IMR-90 (cell line): Measurements from ENCODE around the gene DIAPH2. TPM values are rescaled to one million over a fixed set of nuclear protein-coding genes. Genes with fewer than 3 reads are reported as not detected.

Experiments used
- ATAC-seq: fragments of 200-7000 bp; cut with Tn5 transposase; 2 replicates; pipeline ENCODE4 v1.9.1; 2020; ENCODE audit warnings: low read depth, mild to moderate bottlenecking, moderate library complexity
- BruUV-seq: library from RNA; stranded (reverse); fragments of 400-500 nt; replicated peaks from 2 replicates; lab custom pipeline; 2021; lab: Mats Ljungman, UMichigan
- CTCF ChIA-PET: fragments of 300-600 bp; formaldehyde crosslinking; extraction: SDS; loops from one replicate; lab custom pipeline; 2021; ENCODE audit warnings: antibody characterized with exemption; lab: Yijun Ruan, JAX
- POLR2A ChIA-PET: fragments of 300-600 bp; sonication (Branson Sonifier 250); formaldehyde crosslinking; loops from one replicate; lab custom pipeline; 2022; ENCODE audit warnings: antibody characterized with exemption; ENCODE audit not compliant: unreplicated experiment; lab: Charles Lee
- DNase-seq: peaks from one replicate; pipeline ENCODE4 v3.0.0; 2013
- H2AFZ ChIP-seq: replicated peaks from 2 replicates; pipeline ENCODE3; 2013; ENCODE audit warnings: low read length, mild to moderate bottlenecking; ENCODE audit not compliant: poor library complexity
- H2AK5ac ChIP-seq: 2 replicates; pipeline ENCODE4 v1.6.1; 2013; ENCODE audit warnings: low read depth, low read length, inconsistent platforms
- H2AK9ac ChIP-seq: replicated peaks from 2 replicates; pipeline ENCODE3; 2013; ENCODE audit warnings: mild to moderate bottlenecking, low read depth, low read length, moderate library complexity; ENCODE audit not compliant: poor library complexity
- H2BK120ac ChIP-seq: 2 replicates; pipeline ENCODE4 v1.6.1; 2013; ENCODE audit warnings: low read depth, low read length, inconsistent platforms
- H2BK15ac ChIP-seq: 3 replicates; pipeline ENCODE4 v1.6.1; 2013; ENCODE audit warnings: low read depth, low read length, inconsistent platforms
- H2BK20ac ChIP-seq: 2 replicates; pipeline ENCODE4 v1.6.1; 2013; ENCODE audit warnings: low read depth, mild to moderate bottlenecking, inconsistent platforms, low read length, moderate library complexity
- H2BK5ac ChIP-seq: 2 replicates; pipeline ENCODE4 v1.6.1; 2013; ENCODE audit warnings: mild to moderate bottlenecking, low read depth, low read length, inconsistent platforms; ENCODE audit not compliant: poor library complexity, severe bottlenecking
- H3K14ac ChIP-seq: replicated peaks from 2 replicates; pipeline ENCODE4 v1.6.1; 2013; ENCODE audit warnings: low read depth, low read length, inconsistent platforms
- H3K18ac ChIP-seq: 2 replicates; pipeline ENCODE4 v1.6.1; 2013; ENCODE audit warnings: low read depth, low read length, control low read depth
- H3K23ac ChIP-seq: 2 replicates; pipeline ENCODE4 v1.6.1; 2013; ENCODE audit warnings: low read depth, low read length, inconsistent platforms
- H3K27ac ChIP-seq: 2 replicates; pipeline ENCODE4 v1.5.1; 2013; ENCODE audit warnings: mild to moderate bottlenecking, control low read depth, low read length; ENCODE audit not compliant: insufficient read depth
- H3K27me3 ChIP-seq: 2 replicates; pipeline ENCODE4 v1.6.1; 2013; ENCODE audit warnings: low read length; ENCODE audit not compliant: control insufficient read depth, insufficient read depth
- H3K36me3 ChIP-seq: 2 replicates; pipeline ENCODE4 v1.6.1; 2013; ENCODE audit warnings: low read length, mixed read lengths; ENCODE audit not compliant: control insufficient read depth, insufficient read depth
- H3K4ac ChIP-seq: 2 replicates; pipeline ENCODE4 v1.6.1; 2013; ENCODE audit warnings: low read depth, low read length, inconsistent platforms
- H3K4me1 ChIP-seq: 2 replicates; pipeline ENCODE4 v1.6.1; 2013; ENCODE audit warnings: low read length, mixed read lengths; ENCODE audit not compliant: control insufficient read depth, insufficient read depth
- H3K4me2 ChIP-seq: 2 replicates; pipeline ENCODE4 v1.6.1; 2013; ENCODE audit warnings: low read depth, mild to moderate bottlenecking, control low read depth, low read length, moderate library complexity
- H3K4me3 ChIP-seq: 2 replicates; pipeline ENCODE4 v1.5.1; 2013; ENCODE audit warnings: low read depth, mild to moderate bottlenecking, control low read depth, low read length, moderate library complexity; ENCODE audit not compliant: insufficient read depth
- H3K56ac ChIP-seq: 2 replicates; pipeline ENCODE4 v1.6.1; 2013; ENCODE audit warnings: low read length, inconsistent platforms; ENCODE audit not compliant: insufficient read depth; ENCODE audit errors: extremely low read depth
- H3K79me1 ChIP-seq, 2 experiments: 2 replicates each; pipeline ENCODE4 v1.6.1; 2013; ENCODE audit warnings: low read length in 2 of 2, inconsistent platforms in 1 of 2, low read depth in 1 of 2
- H3K9ac ChIP-seq: 2 replicates; pipeline ENCODE4 v1.6.1; 2013; ENCODE audit warnings: low read depth, low read length, control low read depth
- H3K9me1 ChIP-seq: 2 replicates; pipeline ENCODE4 v1.6.1; 2013; ENCODE audit warnings: low read length, inconsistent platforms; ENCODE audit not compliant: insufficient read depth
- H3K9me3 ChIP-seq: 2 replicates; pipeline ENCODE4 v1.6.1; 2013; ENCODE audit warnings: low read length; ENCODE audit not compliant: control insufficient read depth, insufficient read depth
- H4K20me1 ChIP-seq: 2 replicates; pipeline ENCODE4 v1.6.1; 2013; ENCODE audit warnings: low read length, inconsistent platforms; ENCODE audit not compliant: insufficient read depth
- H4K5ac ChIP-seq: 2 replicates; pipeline ENCODE4 v1.6.1; 2013; ENCODE audit warnings: mild to moderate bottlenecking, low read depth, low read length, control low read depth
- H4K8ac ChIP-seq, 2 experiments: 2 replicates each; pipeline ENCODE4 v1.6.1; 2013; ENCODE audit warnings: low read depth in 2 of 2, low read length in 2 of 2, control low read depth in 1 of 2, inconsistent platforms in 1 of 2
- H4K91ac ChIP-seq: 2 replicates; pipeline ENCODE4 v1.6.1; 2013; ENCODE audit warnings: low read depth, low read length, inconsistent platforms; ENCODE audit not compliant: insufficient read depth
- BHLHE40 ChIP-seq: fragments of 150-350 bp; IDR thresholded peaks from 2 replicates; pipeline ENCODE4 v1.6.1; 2016; ENCODE audit warnings: mild to moderate bottlenecking, low read depth, low read length
- CEBPB ChIP-seq: IDR thresholded peaks from 2 replicates; pipeline ENCODE4 v1.6.1; 2012; ENCODE audit warnings: low read depth, low read length, improper control_type of control experiment
- CHD1 ChIP-seq: IDR thresholded peaks from 2 replicates; pipeline ENCODE4 v1.6.1; 2012; ENCODE audit warnings: low read depth, low read length, improper control_type of control experiment
- CTCF ChIP-seq: conservative IDR thresholded peaks from 2 replicates; pipeline ENCODE4 v1.5.1; 2012; ENCODE audit warnings: mild to moderate bottlenecking, low read depth, low read length, improper control_type of control experiment
- ELK1 ChIP-seq: fragments of 150-350 bp; IDR thresholded peaks from 2 replicates; pipeline ENCODE4 v1.6.1; 2016; ENCODE audit warnings: low read depth, mild to moderate bottlenecking, low read length, moderate library complexity, borderline replicate concordance
- MAZ ChIP-seq: IDR thresholded peaks from 2 replicates; pipeline ENCODE4 v1.6.1; 2012; ENCODE audit warnings: low read depth, mild to moderate bottlenecking, low read length, improper control_type of control experiment, moderate library complexity, borderline replicate concordance
- MXI1 ChIP-seq: IDR thresholded peaks from 2 replicates; pipeline ENCODE4 v1.6.1; 2012; ENCODE audit warnings: low read depth, mild to moderate bottlenecking, low read length, moderate library complexity, borderline replicate concordance
- NFE2L2 ChIP-seq: fragments of 150-350 bp; IDR thresholded peaks from 2 replicates; pipeline ENCODE4 v1.6.1; 2016; ENCODE audit warnings: low read depth, mild to moderate bottlenecking, low read length
- POLR2A ChIP-seq: IDR thresholded peaks from 2 replicates; pipeline ENCODE4 v1.6.1; 2012; ENCODE audit warnings: mild to moderate bottlenecking, low read depth, low read length
- RAD21 ChIP-seq: IDR thresholded peaks from 2 replicates; pipeline ENCODE4 v1.6.1; 2012; ENCODE audit warnings: low read length, improper control_type of control experiment
- RCOR1 ChIP-seq: IDR thresholded peaks from 2 replicates; pipeline ENCODE4 v1.6.1; 2012; ENCODE audit warnings: mild to moderate bottlenecking, low read length, improper control_type of control experiment; ENCODE audit not compliant: insufficient replicate concordance
- RFX5 ChIP-seq: IDR thresholded peaks from 2 replicates; pipeline ENCODE4 v1.8.0; 2012; ENCODE audit warnings: low read depth, mild to moderate bottlenecking, low read length, moderate library complexity
- SMC3 ChIP-seq: fragments of 150-350 bp; IDR thresholded peaks from 2 replicates; pipeline ENCODE4 v1.6.1; 2016; ENCODE audit warnings: low read depth, mild to moderate bottlenecking, antibody characterized with exemption, low read length, moderate library complexity
- USF2 ChIP-seq: fragments of 150-350 bp; IDR thresholded peaks from 2 replicates; pipeline ENCODE4 v1.6.1; 2017; ENCODE audit warnings: mild to moderate bottlenecking, antibody characterized with exemption, low read length, low read depth
- WGBS, 2 experiments: methylation state at CpG; one replicate each; pipeline versions ENCODE4 v1.1.5 to v1.1.7; 2013; ENCODE audit warnings: missing lambda C conversion rate in 2 of 2; ENCODE audit not compliant: insufficient read length in 1 of 2; ENCODE audit errors: extremely low coverage in 2 of 2; 5-methylcytosine and 5-hydroxymethylcytosine counted together
- dilution Hi-C: fragments of 300-500 bp; cut with HindIII; formaldehyde crosslinking; loops from one replicate; pipeline ENCODE4 v1.14.3; 2018; ENCODE audit warnings: low sequenced_read_pairs; ENCODE audit not compliant: unreplicated experiment
- in situ Hi-C: fragments of 300-500 bp; cut with MboI; formaldehyde crosslinking; loops from 3 replicates; pipeline ENCODE4 v1.14.3; 2019; ENCODE audit warnings: low sequenced_read_pairs, inconsistent platforms, mixed read lengths
- intact Hi-C: fragments of 100-400 bp; cut with micrococcal nuclease; formaldehyde crosslinking; loops from 2 replicates; pipeline ENCODE4 v1.10.0; 2022
- polyA plus RNA-seq, 3 experiments: library from polyadenylated mRNA; depleted of rRNA; stranded (reverse); fragments of >200 nt; gene quantifications; 2 replicates each; pipeline ENCODE4 v1.2.3, GENCODE V29; 2012; ENCODE audit warnings: low replicate concordance in 1 of 3
- total RNA-seq: library from RNA; depleted of rRNA; stranded (reverse); fragments of >200 nt; gene quantifications from 2 replicates; pipeline ENCODE4 v1.2.3, GENCODE V29; 2012

DIAPH2 gene
- total and polyA plus RNA-seq, 2 of the 4 experiments (the other 2 are of a cell fraction), result 3.6 to 19.9 TPM

GRCh38 chrX:97294041-97294440 is 609.4 kb downstream of the DIAPH2 start:
- Histone ChIP-seq H3K4ac (no peak overlapping the region), H2BK5ac (no peak overlapping the region), H3K23ac (no peak overlapping the region), H3K79me1 (no peaks in the 10 kb centered on the region), H3K27ac (no peak overlapping the region), H4K8ac (no peak overlapping the region), H2AK9ac (no peak overlapping the region), H4K20me1 (no peaks in the 10 kb centered on the region), H3K9ac (no peak overlapping the region), H4K91ac (no peak overlapping the region), H3K4me3 (no peak overlapping the region), H2AFZ (no peak overlapping the region), H2AK5ac (no peak overlapping the region), H3K18ac (no peak overlapping the region), H2BK120ac (no peak overlapping the region), H2BK20ac (no peak overlapping the region), H3K36me3 (no peaks in the 10 kb centered on the region), H2BK15ac (no peak overlapping the region), H3K9me1 (no peaks in the 10 kb centered on the region), H4K5ac (no peak overlapping the region), H3K9me3 (no peaks in the 10 kb centered on the region), H3K14ac (no peak overlapping the region), H3K56ac (no peak overlapping the region), H3K4me2 (no peak overlapping the region), H3K4me1 (no peaks in the 10 kb centered on the region), H3K27me3 (no peaks in the 10 kb centered on the region)
- TF ChIP-seq POLR2A (no peak), SMC3 (no peak), USF2 (no peak), MXI1 (no peak), CHD1 (no peak), RAD21 (no peak), ELK1 (no peak), MAZ (no peak), RFX5 (no peak), BHLHE40 (no peak), NFE2L2 (no peak), CEBPB (no peak), CTCF (no peak), RCOR1 (no peak)
- CTCF ChIA-PET, result no interaction called here
- BruUV-seq, result no TSS peak
- DNase-seq (no peak), ATAC-seq (no peak)
- in situ Hi-C loops (no loop called here), dilution Hi-C loops (no loop called here), intact Hi-C loops (no loop called here)
- WGBS, 2 experiments, result no CpG with 5 or more reads among the region's 4 CpGs
- POLR2A ChIA-PET, result no interaction called here
